HepG2 (cell line): Measurements from ENCODE around the gene ENTPD7. TPM values are rescaled to one million over a fixed set of nuclear protein-coding genes. Genes with fewer than 3 reads are reported as not detected.
A peak's percentile ranks its signal among the peaks of the same experiment; 100 is the strongest.

Experiments used
- GZF1 ChIP-seq: sonication (generic); formaldehyde crosslinking; IDR thresholded peaks from 2 replicates; pipeline ENCODE4 v1.5.1; 2020; ENCODE audit warnings: mild to moderate bottlenecking, missing genetic modification reagents
- KLF11 ChIP-seq: IDR thresholded peaks from 2 replicates; pipeline ENCODE4 v1.6.1; 2016; ENCODE audit warnings: missing compliant biosample characterization
- RFXAP ChIP-seq: sonication (generic); formaldehyde crosslinking; IDR thresholded peaks from 2 replicates; pipeline ENCODE4 v1.4.0; 2020; ENCODE audit warnings: missing genetic modification reagents, borderline replicate concordance
- SAP130 ChIP-seq: IDR thresholded peaks from 2 replicates; pipeline ENCODE4 v1.6.1; 2016; ENCODE audit warnings: low read depth
- ZIK1 ChIP-seq: sonication (generic); formaldehyde crosslinking; IDR thresholded peaks from 2 replicates; pipeline ENCODE4 v1.5.0; 2020; ENCODE audit warnings: mild to moderate bottlenecking, low read depth, missing genetic modification reagents, borderline replicate concordance
- ZNF317 ChIP-seq: sonication (generic); formaldehyde crosslinking; IDR thresholded peaks from 2 replicates; pipeline ENCODE4 v1.5.0; 2020; ENCODE audit warnings: mild to moderate bottlenecking, missing genetic modification reagents
- ZNF562 ChIP-seq: sonication (generic); formaldehyde crosslinking; IDR thresholded peaks from 2 replicates; pipeline ENCODE4 v1.8.0; 2022; ENCODE audit warnings: missing genetic modification reagents, borderline replicate concordance
- ZNF772 ChIP-seq: sonication (generic); formaldehyde crosslinking; IDR thresholded peaks from 2 replicates; pipeline ENCODE4 v1.5.0; 2020; ENCODE audit warnings: mild to moderate bottlenecking, missing genetic modification reagents
- ZNF883 ChIP-seq: sonication (generic); formaldehyde crosslinking; IDR thresholded peaks from 2 replicates; pipeline ENCODE4 v1.5.1; 2020; ENCODE audit warnings: mild to moderate bottlenecking, missing genetic modification reagents; ENCODE audit errors: not compliant biosample characterization
- polyA plus RNA-seq, 8 experiments: library from polyadenylated mRNA; depleted of rRNA in 3 of 8; stranded (reverse) in 7 of 8; unstranded in 1 of 8; fragments of >200 nt; fragmentation: Illumina TruSeq in 4 of 8; extraction: Trizol in 4 of 8; gene quantifications; 2 replicates each; pipeline versions ENCODE4 v1.2.1 to v1.2.3, GENCODE V29; 2011 to 2016; ENCODE audit warnings: low read depth in 4 of 8, missing spikeins in 1 of 8, mixed read lengths in 1 of 8; ENCODE audit not compliant: insufficient read depth in 1 of 8
- total RNA-seq, 5 experiments: library from RNA; depleted of rRNA; stranded (reverse); fragments of >200 nt; fragmentation: Illumina TruSeq; extraction: Trizol; gene quantifications; 2 replicates each; pipeline ENCODE4 v1.2.3, GENCODE V29; 2016; ENCODE audit warnings: low read depth in 1 of 5
- TF ChIP-seq, protein P1 (sequence below): sonication (generic); formaldehyde crosslinking; IDR thresholded peaks from 2 replicates; pipeline ENCODE4 v1.4.0; 2020; ENCODE audit warnings: mild to moderate bottlenecking, missing genetic modification reagents
- TF ChIP-seq, protein P2 (sequence below): sonication (generic); formaldehyde crosslinking; IDR thresholded peaks from 2 replicates; pipeline ENCODE4 v1.5.0; 2020; ENCODE audit warnings: mild to moderate bottlenecking, missing genetic modification reagents
- TF ChIP-seq, protein P3 (sequence below): sonication (generic); formaldehyde crosslinking; IDR thresholded peaks from 2 replicates; pipeline ENCODE4 v1.4.0; 2020; ENCODE audit warnings: missing genetic modification reagents
- TF ChIP-seq, protein P4 (sequence below): sonication (generic); formaldehyde crosslinking; IDR thresholded peaks from 2 replicates; pipeline ENCODE4 v1.4.0; 2020; ENCODE audit warnings: mild to moderate bottlenecking, missing genetic modification reagents
- TF ChIP-seq, protein P5 (sequence below): sonication (generic); formaldehyde crosslinking; IDR thresholded peaks from 2 replicates; pipeline ENCODE4 v1.4.0; 2020; ENCODE audit warnings: low read depth, missing genetic modification reagents

Gene ENTPD7
- total and polyA plus RNA-seq, 2 of the 13 experiments (the other 11 are each of a cell fraction or from before 2014, with no cell fraction given) = 7.6 to 36.5 TPM

DNA sequence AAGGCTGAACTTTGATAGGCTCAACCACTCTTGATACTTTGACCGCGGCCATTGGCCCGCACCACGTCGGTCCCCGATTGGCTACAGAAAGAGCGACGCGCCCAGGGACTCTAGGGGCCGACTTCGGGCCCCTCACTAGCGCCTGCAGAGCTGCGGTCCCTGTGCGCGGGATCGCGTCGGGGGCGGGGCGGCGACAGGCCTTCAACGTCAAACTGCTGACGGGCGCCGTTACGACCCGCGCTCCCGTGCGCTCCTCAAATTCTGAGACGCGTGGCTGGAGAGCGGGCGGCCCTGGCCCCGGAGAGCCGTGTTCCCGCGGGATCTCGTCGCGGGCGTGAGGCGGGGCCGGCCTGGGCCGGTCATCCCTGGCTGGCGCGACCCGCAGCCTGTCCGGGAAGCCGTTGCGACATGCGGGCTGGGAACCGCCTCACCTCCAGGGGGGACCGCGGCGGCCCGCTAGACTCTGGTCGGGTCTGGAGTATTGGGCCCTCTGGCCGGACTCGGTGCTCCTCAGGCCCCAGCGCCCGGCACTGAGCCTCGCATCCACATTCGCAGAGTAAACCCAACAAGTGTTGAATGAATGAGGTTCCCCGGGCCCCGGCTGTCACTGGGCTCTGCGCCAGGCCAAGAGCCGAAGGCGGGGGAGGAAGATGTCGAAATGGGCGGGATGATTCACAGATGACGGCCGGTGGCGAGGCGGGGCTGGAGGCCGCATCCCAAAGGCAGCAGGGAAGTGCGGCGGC lies 38.4 kb upstream of the ENTPD7 start (continued):
- TF ChIP-seq ZIK1 (CRISPR knock-in tag) (peak; percentile 76; the same call in 1 of the 2 replicates), ZNF772 (peak; percentile 93), ZNF883 (CRISPR knock-in tag) (peak; percentile 98), ZNF562 (CRISPR knock-in tag) (peak; percentile 8; the same call in 1 of the 2 replicates), GZF1 (0 out of 2 replicates have a peak, but pooled peaks have one; percentile 61), SAP130 (peak; percentile 93), KLF11 (CRISPR knock-in tag) (0 out of 2 replicates have a peak, but pooled peaks have one; percentile 59), ZNF317 (CRISPR knock-in tag) (0 out of 2 replicates have a peak, but pooled peaks have one; percentile 48), RFXAP (CRISPR knock-in tag) (peak; percentile 63; the same call in 1 of the 2 replicates)
- TF ChIP-seq, protein P1, sequence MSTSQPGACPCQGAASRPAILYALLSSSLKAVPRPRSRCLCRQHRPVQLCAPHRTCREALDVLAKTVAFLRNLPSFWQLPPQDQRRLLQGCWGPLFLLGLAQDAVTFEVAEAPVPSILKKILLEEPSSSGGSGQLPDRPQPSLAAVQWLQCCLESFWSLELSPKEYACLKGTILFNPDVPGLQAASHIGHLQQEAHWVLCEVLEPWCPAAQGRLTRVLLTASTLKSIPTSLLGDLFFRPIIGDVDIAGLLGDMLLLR (CRISPR knock-in tag) = peak; percentile 89; the same call in 1 of the 2 replicates
- TF ChIP-seq, protein P2, sequence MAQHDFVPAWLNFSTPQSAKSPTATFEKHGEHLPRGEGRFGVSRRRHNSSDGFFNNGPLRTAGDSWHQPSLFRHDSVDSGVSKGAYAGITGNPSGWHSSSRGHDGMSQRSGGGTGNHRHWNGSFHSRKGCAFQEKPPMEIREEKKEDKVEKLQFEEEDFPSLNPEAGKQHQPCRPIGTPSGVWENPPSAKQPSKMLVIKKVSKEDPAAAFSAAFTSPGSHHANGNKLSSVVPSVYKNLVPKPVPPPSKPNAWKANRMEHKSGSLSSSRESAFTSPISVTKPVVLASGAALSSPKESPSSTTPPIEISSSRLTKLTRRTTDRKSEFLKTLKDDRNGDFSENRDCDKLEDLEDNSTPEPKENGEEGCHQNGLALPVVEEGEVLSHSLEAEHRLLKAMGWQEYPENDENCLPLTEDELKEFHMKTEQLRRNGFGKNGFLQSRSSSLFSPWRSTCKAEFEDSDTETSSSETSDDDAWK (CRISPR knock-in tag) = no peak
- TF ChIP-seq, protein P3, sequence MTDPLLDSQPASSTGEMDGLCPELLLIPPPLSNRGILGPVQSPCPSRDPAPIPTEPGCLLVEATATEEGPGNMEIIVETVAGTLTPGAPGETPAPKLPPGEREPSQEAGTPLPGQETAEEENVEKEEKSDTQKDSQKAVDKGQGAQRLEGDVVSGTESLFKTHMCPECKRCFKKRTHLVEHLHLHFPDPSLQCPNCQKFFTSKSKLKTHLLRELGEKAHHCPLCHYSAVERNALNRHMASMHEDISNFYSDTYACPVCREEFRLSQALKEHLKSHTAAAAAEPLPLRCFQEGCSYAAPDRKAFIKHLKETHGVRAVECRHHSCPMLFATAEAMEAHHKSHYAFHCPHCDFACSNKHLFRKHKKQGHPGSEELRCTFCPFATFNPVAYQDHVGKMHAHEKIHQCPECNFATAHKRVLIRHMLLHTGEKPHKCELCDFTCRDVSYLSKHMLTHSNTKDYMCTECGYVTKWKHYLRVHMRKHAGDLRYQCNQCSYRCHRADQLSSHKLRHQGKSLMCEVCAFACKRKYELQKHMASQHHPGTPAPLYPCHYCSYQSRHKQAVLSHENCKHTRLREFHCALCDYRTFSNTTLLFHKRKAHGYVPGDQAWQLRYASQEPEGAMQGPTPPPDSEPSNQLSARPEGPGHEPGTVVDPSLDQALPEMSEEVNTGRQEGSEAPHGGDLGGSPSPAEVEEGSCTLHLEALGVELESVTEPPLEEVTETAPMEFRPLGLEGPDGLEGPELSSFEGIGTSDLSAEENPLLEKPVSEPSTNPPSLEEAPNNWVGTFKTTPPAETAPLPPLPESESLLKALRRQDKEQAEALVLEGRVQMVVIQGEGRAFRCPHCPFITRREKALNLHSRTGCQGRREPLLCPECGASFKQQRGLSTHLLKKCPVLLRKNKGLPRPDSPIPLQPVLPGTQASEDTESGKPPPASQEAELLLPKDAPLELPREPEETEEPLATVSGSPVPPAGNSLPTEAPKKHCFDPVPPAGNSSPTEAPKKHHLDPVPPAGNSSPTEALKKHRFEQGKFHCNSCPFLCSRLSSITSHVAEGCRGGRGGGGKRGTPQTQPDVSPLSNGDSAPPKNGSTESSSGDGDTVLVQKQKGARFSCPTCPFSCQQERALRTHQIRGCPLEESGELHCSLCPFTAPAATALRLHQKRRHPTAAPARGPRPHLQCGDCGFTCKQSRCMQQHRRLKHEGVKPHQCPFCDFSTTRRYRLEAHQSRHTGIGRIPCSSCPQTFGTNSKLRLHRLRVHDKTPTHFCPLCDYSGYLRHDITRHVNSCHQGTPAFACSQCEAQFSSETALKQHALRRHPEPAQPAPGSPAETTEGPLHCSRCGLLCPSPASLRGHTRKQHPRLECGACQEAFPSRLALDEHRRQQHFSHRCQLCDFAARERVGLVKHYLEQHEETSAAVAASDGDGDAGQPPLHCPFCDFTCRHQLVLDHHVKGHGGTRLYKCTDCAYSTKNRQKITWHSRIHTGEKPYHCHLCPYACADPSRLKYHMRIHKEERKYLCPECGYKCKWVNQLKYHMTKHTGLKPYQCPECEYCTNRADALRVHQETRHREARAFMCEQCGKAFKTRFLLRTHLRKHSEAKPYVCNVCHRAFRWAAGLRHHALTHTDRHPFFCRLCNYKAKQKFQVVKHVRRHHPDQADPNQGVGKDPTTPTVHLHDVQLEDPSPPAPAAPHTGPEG (CRISPR knock-in tag) = peak; percentile 62; the same call in 1 of the 2 replicates
- TF ChIP-seq, protein P4, sequence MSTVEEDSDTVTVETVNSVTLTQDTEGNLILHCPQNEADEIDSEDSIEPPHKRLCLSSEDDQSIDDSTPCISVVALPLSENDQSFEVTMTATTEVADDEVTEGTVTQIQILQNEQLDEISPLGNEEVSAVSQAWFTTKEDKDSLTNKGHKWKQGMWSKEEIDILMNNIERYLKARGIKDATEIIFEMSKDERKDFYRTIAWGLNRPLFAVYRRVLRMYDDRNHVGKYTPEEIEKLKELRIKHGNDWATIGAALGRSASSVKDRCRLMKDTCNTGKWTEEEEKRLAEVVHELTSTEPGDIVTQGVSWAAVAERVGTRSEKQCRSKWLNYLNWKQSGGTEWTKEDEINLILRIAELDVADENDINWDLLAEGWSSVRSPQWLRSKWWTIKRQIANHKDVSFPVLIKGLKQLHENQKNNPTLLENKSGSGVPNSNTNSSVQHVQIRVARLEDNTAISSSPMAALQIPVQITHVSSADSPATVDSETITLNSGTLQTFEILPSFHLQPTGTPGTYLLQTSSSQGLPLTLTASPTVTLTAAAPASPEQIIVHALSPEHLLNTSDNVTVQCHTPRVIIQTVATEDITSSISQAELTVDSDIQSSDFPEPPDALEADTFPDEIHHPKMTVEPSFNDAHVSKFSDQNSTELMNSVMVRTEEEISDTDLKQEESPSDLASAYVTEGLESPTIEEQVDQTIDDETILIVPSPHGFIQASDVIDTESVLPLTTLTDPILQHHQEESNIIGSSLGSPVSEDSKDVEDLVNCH (CRISPR knock-in tag) = no peak
- TF ChIP-seq, protein P5, sequence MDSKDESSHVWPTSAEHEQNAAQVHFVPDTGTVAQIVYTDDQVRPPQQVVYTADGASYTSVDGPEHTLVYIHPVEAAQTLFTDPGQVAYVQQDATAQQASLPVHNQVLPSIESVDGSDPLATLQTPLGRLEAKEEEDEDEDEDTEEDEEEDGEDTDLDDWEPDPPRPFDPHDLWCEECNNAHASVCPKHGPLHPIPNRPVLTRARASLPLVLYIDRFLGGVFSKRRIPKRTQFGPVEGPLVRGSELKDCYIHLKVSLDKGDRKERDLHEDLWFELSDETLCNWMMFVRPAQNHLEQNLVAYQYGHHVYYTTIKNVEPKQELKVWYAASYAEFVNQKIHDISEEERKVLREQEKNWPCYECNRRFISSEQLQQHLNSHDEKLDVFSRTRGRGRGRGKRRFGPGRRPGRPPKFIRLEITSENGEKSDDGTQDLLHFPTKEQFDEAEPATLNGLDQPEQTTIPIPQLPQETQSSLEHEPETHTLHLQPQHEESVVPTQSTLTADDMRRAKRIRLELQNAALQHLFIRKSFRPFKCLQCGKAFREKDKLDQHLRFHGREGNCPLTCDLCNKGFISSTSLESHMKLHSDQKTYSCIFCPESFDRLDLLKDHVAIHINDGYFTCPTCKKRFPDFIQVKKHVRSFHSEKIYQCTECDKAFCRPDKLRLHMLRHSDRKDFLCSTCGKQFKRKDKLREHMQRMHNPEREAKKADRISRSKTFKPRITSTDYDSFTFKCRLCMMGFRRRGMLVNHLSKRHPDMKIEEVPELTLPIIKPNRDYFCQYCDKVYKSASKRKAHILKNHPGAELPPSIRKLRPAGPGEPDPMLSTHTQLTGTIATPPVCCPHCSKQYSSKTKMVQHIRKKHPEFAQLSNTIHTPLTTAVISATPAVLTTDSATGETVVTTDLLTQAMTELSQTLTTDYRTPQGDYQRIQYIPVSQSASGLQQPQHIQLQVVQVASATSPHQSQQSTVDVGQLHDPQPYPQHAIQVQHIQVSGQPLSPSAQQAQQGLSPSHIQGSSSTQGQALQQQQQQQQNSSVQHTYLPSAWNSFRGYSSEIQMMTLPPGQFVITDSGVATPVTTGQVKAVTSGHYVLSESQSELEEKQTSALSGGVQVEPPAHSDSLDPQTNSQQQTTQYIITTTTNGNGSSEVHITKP (CRISPR knock-in tag) = peak; percentile 56; the same call in 1 of the 2 replicates
